ENCODE data around the gene UBTD2.

UBTD2 gene

DNA sequence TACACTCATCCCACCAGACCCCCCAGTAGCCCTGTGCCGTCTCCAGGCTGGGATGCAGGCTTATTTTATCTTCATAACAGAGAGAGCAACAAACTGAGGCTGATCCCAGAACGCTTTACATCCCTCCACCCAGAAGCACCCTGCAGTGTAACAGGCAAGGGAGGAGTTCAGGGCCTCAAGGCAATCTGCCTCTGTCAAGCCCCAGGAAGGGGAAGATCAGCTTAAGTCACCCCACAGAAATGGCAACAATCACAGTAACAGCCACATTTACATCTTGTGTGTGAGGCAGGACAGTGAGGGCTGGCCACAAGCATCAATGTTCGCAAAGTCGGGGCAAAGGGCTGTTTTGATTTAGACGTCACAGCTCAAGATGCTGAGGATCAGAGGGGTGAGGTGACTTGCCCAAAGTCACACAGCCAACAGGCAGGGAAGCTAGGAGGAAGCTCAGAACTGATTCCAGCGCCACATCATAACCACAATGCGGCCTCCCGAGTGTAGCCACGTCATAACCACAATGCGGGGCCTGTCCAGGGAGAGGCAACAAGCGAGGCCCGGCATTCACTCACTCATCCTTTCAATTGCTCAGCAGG lies 109.9 kb downstream of the UBTD2 start:
- H3K36me3 ChIP-seq: peaks cover 37% of the 10 kb centered on the region
- H3K4me3 ChIP-seq (ENCODE audit: low read depth in 1 of 2, low read length in 1 of 2): peak overlapping the region; percentile 74 to 76
- H3K9me3 ChIP-seq: no peaks in the 10 kb centered on the region
- TF ChIP-seq, protein P1, sequence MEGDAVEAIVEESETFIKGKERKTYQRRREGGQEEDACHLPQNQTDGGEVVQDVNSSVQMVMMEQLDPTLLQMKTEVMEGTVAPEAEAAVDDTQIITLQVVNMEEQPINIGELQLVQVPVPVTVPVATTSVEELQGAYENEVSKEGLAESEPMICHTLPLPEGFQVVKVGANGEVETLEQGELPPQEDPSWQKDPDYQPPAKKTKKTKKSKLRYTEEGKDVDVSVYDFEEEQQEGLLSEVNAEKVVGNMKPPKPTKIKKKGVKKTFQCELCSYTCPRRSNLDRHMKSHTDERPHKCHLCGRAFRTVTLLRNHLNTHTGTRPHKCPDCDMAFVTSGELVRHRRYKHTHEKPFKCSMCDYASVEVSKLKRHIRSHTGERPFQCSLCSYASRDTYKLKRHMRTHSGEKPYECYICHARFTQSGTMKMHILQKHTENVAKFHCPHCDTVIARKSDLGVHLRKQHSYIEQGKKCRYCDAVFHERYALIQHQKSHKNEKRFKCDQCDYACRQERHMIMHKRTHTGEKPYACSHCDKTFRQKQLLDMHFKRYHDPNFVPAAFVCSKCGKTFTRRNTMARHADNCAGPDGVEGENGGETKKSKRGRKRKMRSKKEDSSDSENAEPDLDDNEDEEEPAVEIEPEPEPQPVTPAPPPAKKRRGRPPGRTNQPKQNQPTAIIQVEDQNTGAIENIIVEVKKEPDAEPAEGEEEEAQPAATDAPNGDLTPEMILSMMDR (IDR thresholded peaks at IDR 0.05): no peak
- peaks cover 88 to 97% of the 10 kb centered on the region in 2 experiments for H3K4me1 ChIP-seq (ENCODE audit: control insufficient read depth in 1 of 2, insufficient read depth in 1 of 2, low read depth in 1 of 2, low read length in 1 of 2)
- H3K27ac ChIP-seq: peak overlapping the region; percentile 96
- no peaks in the 10 kb centered on the region for H3K27me3 ChIP-seq

DNA sequence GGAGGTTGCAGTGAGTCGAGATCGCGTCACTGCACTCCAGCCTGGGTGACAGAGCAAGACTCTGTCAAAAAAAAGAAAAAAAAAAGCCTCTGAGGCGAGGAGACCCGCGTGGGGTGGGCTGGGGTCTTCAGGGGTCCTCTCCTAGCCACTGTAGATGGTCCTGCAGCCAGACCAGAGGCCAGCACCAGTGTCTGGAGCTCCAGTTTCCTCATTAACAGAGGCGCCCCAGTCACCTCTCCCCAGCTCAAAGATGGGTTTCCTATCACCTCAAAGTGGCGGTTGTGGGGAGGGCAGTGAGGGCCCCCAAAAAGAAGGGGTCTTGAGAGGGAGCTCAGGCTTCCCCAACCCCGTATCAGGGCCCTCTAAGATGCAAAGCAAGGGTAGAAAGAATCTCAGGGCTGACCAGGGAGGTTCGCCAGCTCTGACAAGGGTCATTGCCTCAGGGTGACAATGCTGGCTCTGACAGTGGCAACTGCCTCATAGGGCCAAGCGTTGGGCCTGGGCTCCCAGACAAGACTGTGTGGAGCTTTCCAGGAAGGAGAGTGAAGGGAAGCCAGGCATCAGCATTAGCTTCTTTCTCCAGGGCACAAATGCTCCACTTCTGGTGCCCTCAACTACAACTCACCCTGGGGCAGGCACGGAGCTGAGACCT lies 110.5 kb downstream of the UBTD2 start:
- Histone ChIP-seq H3K36me3 (peaks cover 41% of the 10 kb centered on the region), H3K4me1 (ENCODE audit: control insufficient read depth in 1 of 2, insufficient read depth in 1 of 2, low read depth in 1 of 2, low read length in 1 of 2) (peaks cover 88 to 97% of the 10 kb centered on the region in 2 experiments), H3K27ac (peak overlapping the region; percentile 96), H3K4me3 (ENCODE audit: low read depth in 1 of 2, low read length in 1 of 2) (peak overlapping the region; percentile 74 to 76), H3K9me3 (no peaks in the 10 kb centered on the region), H3K27me3 (no peaks in the 10 kb centered on the region)
- TF ChIP-seq, protein P1 (IDR thresholded peaks at IDR 0.05): no peak

DNA sequence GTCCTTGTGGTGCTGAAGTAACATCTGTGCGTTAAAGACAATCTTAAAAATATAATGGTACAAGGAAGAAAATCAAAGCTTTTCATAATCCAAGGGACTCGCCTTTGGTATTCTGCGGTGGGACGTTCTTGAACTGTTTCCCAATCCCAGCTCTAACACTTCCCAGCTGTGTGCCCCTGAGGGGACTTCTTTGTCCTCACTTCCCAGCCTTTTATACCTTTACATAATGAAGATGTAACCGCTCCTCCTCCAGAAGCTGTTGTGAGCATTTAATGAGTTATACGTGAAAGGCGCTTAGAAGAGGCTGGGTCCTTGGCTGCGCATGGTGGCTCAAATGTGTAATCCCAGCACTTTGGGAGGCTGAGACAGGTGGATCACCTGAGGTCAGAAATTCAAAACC lies 112.4 kb downstream of the UBTD2 start:
- H3K4me3 ChIP-seq (ENCODE audit: low read depth in 1 of 2, low read length in 1 of 2): no peak overlapping the region
- H3K4me1 ChIP-seq (ENCODE audit: control insufficient read depth in 1 of 2, insufficient read depth in 1 of 2, low read depth in 1 of 2, low read length in 1 of 2): peaks cover 70 to 92% of the 10 kb centered on the region in 2 experiments
- peaks cover 46% of the 10 kb centered on the region for H3K36me3 ChIP-seq
- TF ChIP-seq, protein P1 (IDR thresholded peaks at IDR 0.05): no peak
- H3K27ac ChIP-seq: peak overlapping the region; percentile 96
- H3K9me3 ChIP-seq: no peaks in the 10 kb centered on the region
- no peaks in the 10 kb centered on the region for H3K27me3 ChIP-seq

DNA sequence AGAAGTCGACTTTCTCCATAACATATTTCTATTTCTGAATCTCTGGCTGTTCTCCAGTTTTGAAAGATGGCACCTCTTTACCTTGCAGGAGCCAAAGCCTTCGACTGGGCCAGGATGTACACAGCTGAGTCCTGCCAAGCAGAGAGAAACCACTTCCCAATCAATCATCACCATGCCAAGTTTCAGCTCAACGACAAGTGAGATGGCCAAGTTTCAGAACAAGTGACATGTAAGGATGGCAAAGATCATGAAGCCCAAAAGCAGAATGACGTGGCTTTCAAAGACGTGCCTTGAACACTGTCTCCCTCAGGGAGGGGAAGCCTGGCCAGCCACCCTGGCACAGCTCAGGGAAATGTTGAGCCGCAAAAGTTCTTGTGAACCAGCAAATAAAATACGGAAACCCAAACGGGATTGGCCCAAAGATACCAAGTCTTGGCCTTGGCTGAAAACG lies 113.3 kb downstream of the UBTD2 start:
- Histone ChIP-seq H3K4me1 (ENCODE audit: control insufficient read depth in 1 of 2, insufficient read depth in 1 of 2, low read depth in 1 of 2, low read length in 1 of 2) (peaks cover 61 to 84% of the 10 kb centered on the region in 2 experiments), H3K9me3 (no peaks in the 10 kb centered on the region), H3K27ac (peak overlapping the region; percentile 96), H3K27me3 (no peaks in the 10 kb centered on the region), H3K36me3 (peaks cover 50% of the 10 kb centered on the region), H3K4me3 (ENCODE audit: low read depth in 1 of 2, low read length in 1 of 2) (no peak overlapping the region)
- TF ChIP-seq, protein P1 (IDR thresholded peaks at IDR 0.05): no peak

DNA sequence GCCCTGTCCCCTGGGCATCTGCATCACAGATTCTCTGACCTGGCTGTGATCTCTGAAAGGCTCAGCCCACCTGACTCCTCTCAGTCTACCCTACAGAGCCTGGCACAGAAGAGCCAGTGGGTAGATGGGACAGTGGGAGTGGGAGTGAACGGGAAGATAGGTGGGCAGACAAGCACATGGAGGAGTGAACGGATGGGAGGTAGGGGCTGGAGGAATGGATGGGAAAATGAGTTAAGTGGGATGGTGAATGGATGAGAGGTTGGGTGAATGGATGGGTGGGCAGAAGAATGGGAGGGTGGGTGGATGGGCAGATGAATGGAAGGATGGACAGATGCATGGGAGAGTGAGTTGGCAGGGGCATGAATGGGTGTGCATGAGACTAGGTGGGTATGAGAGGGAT lies 114.3 kb downstream of the UBTD2 start:
- peak overlapping the region; percentile 96 for H3K27ac ChIP-seq

More for the DNA sequence above, 114.3 kb downstream of the UBTD2 start:
- Histone ChIP-seq H3K27me3 (no peaks in the 10 kb centered on the region), H3K36me3 (peaks cover 56% of the 10 kb centered on the region), H3K9me3 (no peaks in the 10 kb centered on the region), H3K4me3 (ENCODE audit: low read depth in 1 of 2, low read length in 1 of 2) (no peak overlapping the region), H3K4me1 (ENCODE audit: control insufficient read depth in 1 of 2, insufficient read depth in 1 of 2, low read depth in 1 of 2, low read length in 1 of 2) (peaks cover 55 to 84% of the 10 kb centered on the region in 2 experiments)
- TF ChIP-seq, protein P1 (IDR thresholded peaks at IDR 0.05): no peak
